ENCODE data around the gene TRAM2. TPM values are rescaled to one million over a fixed set of nuclear protein-coding genes. Genes with fewer than 3 reads are reported as not detected.
A peak's percentile ranks its signal among the peaks of the same experiment; 100 is the strongest.

The TRAM2 gene
- total and polyA plus RNA-seq, 9 of the 15 experiments (the other 6 are each of a cell fraction or from before 2014, with no cell fraction given), result 2.6 to 13.3 (median 8.9) TPM

DNA sequence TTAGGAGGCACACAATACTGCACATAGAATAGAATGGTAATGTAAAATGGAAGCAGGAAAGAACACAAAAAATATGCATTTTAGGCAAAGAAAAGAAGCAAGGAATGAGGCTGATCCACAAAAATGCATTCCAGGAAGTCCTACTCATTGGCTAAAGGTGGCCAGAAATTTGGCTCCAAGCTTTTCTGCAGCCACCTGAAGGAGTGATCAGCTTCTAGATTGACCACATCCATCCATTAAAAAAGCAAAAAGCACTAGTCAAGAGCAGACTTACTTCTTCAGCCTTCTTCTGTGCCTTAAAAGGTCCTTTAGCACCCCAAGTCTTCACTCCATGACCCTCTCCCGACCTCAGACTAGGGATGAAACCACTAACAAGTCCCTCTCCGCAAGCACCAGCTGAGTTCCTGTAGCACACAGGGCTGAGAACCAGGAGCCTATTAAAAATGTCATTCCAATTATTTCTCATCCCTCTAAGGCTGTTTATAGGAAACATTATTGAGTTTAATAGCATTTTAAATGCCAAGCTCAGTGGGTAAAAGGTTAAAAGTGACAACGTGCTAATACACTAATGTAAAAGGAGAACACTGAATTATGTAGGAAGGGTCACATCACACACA lies 36.5 kb downstream of the TRAM2 start:
- Histone ChIP-seq H3K4me3 (no peak overlapping the region), H4K20me1 (replicated peaks; ENCODE audit: control insufficient read depth, insufficient read depth, low read length) (no peaks in the 10 kb centered on the region), H3K9me3 (replicated peaks; ENCODE audit: control insufficient read depth, insufficient read depth, low read depth, low read length) (no peaks in the 10 kb centered on the region), H3K4me1 (replicated peaks in 1 of 2; ENCODE audit: control insufficient read depth in 2 of 2, insufficient read depth in 2 of 2, low read length in 2 of 2) (peaks cover 7 to 35% of the 10 kb centered on the region in 2 experiments; a peak in 4 of 5 replicates), H3K27ac (ENCODE audit: extremely low read depth, low read depth, low read length) (peak overlapping the region; percentile 43; the same call in 1 of the 3 replicates), H3K36me3 (ENCODE audit: control insufficient read depth, insufficient read depth, low read length) (0 out of 3 replicates have a peak, but pooled peaks cover 2% of the 10 kb centered on the region), H2AFZ (ENCODE audit: low read depth, low read length) (no peak overlapping the region), H3K9me1 (ENCODE audit: control insufficient read depth, insufficient read depth, low read length) (no peaks in the 10 kb centered on the region), H3K9ac (ENCODE audit: insufficient read depth in 1 of 2, low read depth in 2 of 2, low read length in 2 of 2) (0 out of 4 replicates have a peak overlapping the region, but pooled peaks of 1 of the 2 experiments have one; percentile 22), H3K27me3 (ENCODE audit: control insufficient read depth in 2 of 2, insufficient read depth in 2 of 2, low read length in 2 of 2) (no peaks in the 10 kb centered on the region), H3K4me2 (ENCODE audit: insufficient read depth, low read length) (no peak overlapping the region), H3K79me2 (ENCODE audit: control insufficient read depth, insufficient read depth, low read length) (peaks cover 26% of the 10 kb centered on the region; the same call in 2 of the 3 replicates)
- BruUV-seq (replicated peaks), result no TSS peak
- DNase-seq (ENCODE audit: extremely low read depth in 1 of 4, low spot score in 3 of 4) (no peak), FAIRE-seq (no peak), ATAC-seq (no peak)
- 46% methylated on average over 3 of the region's 3 CpGs for WGBS (ENCODE audit: insufficient coverage, low coverage, missing lambda C conversion rate)
- ChIA-PET CTCF (ENCODE audit: low intra/inter-chr PET ratio) (no interaction called here), POLR2A (interaction anchor here (0.6 to 1.6 kb wide), 2 partner anchors 10 to 235 kb away, joined by 4 read pairs; no protein-coding TSS in a partner anchor)
- intact Hi-C loops (cut with micrococcal nuclease) (no loop called here), in situ Hi-C loops (cut with MboI) (no loop called here)
- TF ChIP-seq, protein P1, sequence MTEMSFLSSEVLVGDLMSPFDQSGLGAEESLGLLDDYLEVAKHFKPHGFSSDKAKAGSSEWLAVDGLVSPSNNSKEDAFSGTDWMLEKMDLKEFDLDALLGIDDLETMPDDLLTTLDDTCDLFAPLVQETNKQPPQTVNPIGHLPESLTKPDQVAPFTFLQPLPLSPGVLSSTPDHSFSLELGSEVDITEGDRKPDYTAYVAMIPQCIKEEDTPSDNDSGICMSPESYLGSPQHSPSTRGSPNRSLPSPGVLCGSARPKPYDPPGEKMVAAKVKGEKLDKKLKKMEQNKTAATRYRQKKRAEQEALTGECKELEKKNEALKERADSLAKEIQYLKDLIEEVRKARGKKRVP (CRISPR knock-in tag; IDR thresholded peaks at IDR 0.05), result no peak

DNA sequence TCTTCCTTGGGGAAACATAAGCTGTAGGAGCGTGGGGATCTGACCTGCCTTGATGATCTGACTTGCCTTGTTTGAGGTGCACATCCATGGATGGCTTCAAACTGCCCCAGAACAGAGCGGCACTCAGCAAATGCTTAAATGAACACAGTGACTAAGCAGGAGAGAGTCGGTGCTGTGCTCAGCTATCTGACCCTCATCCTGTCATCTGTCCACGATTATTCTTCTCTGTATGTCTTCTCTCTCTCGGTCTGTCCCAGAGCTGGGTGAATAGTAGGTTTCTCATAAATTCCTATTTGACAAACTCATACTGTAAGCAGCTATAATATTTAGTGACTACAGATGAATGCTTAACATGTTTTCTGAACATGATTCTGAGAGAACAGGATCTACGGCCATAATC lies 37.3 kb downstream of the TRAM2 start:
- DNase-seq (ENCODE audit: extremely low read depth in 1 of 4, low spot score in 3 of 4), result peak in 3 of 4 experiments; percentile 29 to 73 (median 63)
- Histone ChIP-seq H3K4me3 (no peak overlapping the region), H3K9me1 (ENCODE audit: control insufficient read depth, insufficient read depth, low read length) (no peaks in the 10 kb centered on the region), H3K9ac (ENCODE audit: insufficient read depth in 1 of 2, low read depth in 2 of 2, low read length in 2 of 2) (peak overlapping the region; percentile 5 to 22; a peak in 2 of 4 replicates), H4K20me1 (replicated peaks; ENCODE audit: control insufficient read depth, insufficient read depth, low read length) (no peaks in the 10 kb centered on the region), H3K4me1 (replicated peaks in 1 of 2; ENCODE audit: control insufficient read depth in 2 of 2, insufficient read depth in 2 of 2, low read length in 2 of 2) (peaks cover 7 to 35% of the 10 kb centered on the region in 2 experiments; a peak in 4 of 5 replicates), H3K27ac (ENCODE audit: extremely low read depth, low read depth, low read length) (peak overlapping the region; percentile 43), H3K79me2 (ENCODE audit: control insufficient read depth, insufficient read depth, low read length) (peaks cover 24% of the 10 kb centered on the region; the same call in 2 of the 3 replicates), H3K27me3 (ENCODE audit: control insufficient read depth in 2 of 2, insufficient read depth in 2 of 2, low read length in 2 of 2) (no peaks in the 10 kb centered on the region), H2AFZ (ENCODE audit: low read depth, low read length) (0 out of 2 replicates have a peak overlapping the region, but pooled peaks have one; percentile 23), H3K36me3 (ENCODE audit: control insufficient read depth, insufficient read depth, low read length) (peaks cover 9% of the 10 kb centered on the region; the same call in 1 of the 3 replicates), H3K4me2 (ENCODE audit: insufficient read depth, low read length) (peak overlapping the region; percentile 66), H3K9me3 (replicated peaks; ENCODE audit: control insufficient read depth, insufficient read depth, low read depth, low read length) (no peaks in the 10 kb centered on the region)
- intact Hi-C loops (cut with micrococcal nuclease), result no loop called here
- ATAC-seq, result peak; percentile 95
- CTCF ChIA-PET (ENCODE audit: low intra/inter-chr PET ratio), result no interaction called here
- no TSS peak for BruUV-seq (replicated peaks)
- POLR2A ChIA-PET, result interaction anchor here (0.6 to 1.6 kb wide), 3 partner anchors 11 to 16 kb away, joined by 4 to 5 read pairs (median 4); no protein-coding TSS in a partner anchor
- 13% methylated on average over 6 of the region's 6 CpGs for WGBS (ENCODE audit: insufficient coverage, low coverage, missing lambda C conversion rate)
- FAIRE-seq, result peak; percentile 91
- in situ Hi-C loops (cut with MboI), result no loop called here
- TF ChIP-seq, protein P2, sequence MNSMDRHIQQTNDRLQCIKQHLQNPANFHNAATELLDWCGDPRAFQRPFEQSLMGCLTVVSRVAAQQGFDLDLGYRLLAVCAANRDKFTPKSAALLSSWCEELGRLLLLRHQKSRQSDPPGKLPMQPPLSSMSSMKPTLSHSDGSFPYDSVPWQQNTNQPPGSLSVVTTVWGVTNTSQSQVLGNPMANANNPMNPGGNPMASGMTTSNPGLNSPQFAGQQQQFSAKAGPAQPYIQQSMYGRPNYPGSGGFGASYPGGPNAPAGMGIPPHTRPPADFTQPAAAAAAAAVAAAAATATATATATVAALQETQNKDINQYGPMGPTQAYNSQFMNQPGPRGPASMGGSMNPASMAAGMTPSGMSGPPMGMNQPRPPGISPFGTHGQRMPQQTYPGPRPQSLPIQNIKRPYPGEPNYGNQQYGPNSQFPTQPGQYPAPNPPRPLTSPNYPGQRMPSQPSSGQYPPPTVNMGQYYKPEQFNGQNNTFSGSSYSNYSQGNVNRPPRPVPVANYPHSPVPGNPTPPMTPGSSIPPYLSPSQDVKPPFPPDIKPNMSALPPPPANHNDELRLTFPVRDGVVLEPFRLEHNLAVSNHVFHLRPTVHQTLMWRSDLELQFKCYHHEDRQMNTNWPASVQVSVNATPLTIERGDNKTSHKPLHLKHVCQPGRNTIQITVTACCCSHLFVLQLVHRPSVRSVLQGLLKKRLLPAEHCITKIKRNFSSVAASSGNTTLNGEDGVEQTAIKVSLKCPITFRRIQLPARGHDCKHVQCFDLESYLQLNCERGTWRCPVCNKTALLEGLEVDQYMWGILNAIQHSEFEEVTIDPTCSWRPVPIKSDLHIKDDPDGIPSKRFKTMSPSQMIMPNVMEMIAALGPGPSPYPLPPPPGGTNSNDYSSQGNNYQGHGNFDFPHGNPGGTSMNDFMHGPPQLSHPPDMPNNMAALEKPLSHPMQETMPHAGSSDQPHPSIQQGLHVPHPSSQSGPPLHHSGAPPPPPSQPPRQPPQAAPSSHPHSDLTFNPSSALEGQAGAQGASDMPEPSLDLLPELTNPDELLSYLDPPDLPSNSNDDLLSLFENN (IDR thresholded peaks at IDR 0.05; ENCODE audit: low read depth in 2 of 2, low read length in 2 of 2), result peak in 1 of 2 experiments; percentile 59; a peak in 2 of 4 replicates
- TF ChIP-seq SMARCA4 (IDR thresholded peaks at IDR 0.05) (peak; percentile 34; the same call in 1 of the 2 replicates), CBFB (CRISPR knock-in tag; IDR thresholded peaks at IDR 0.05) (no peak), BCOR (IDR thresholded peaks at IDR 0.05) (no peak)
